Endothelial cell of umbilical vein (primary cell): ENCODE measurements around the gene COL13A1. TPM values are rescaled to one million over a fixed set of nuclear protein-coding genes. Genes with fewer than 3 reads are reported as not detected.

Experiments
- BruUV-seq: library from RNA; stranded (reverse); fragments of 400-500 nt; replicated peaks from 2 replicates; lab custom pipeline; 2021; lab: Mats Ljungman, UMichigan
- CTCF ChIA-PET: fragments of 300-600, 350-600 bp; sonication (Branson Sonifier 250); formaldehyde crosslinking; loops from one replicate; lab custom pipeline; 2021; ENCODE audit warnings: antibody characterized with exemption, inconsistent platforms; lab: Charles Lee
- POLR2A ChIA-PET: fragments of 300-600, 350-600 bp; sonication (Branson Sonifier 250); formaldehyde crosslinking; loops from one replicate; lab custom pipeline; 2021; ENCODE audit warnings: antibody characterized with exemption, inconsistent platforms; lab: Charles Lee
- DNase-seq: peaks from one replicate; pipeline ENCODE4 v3.0.0-alpha.2; 2011; ENCODE audit warnings: low read depth, low spot score
- FAIRE-seq: peaks from 2 replicates; lab custom pipeline; 2011; peaks lifted over from hg19 to GRCh38; lab: Jason Lieb, UNC
- H2AFZ ChIP-seq: 2 replicates; pipeline ENCODE4 v1.6.0; 2012; ENCODE audit warnings: low read depth, low read length, control low read depth, inconsistent platforms
- H3K27ac ChIP-seq: 2 replicates; pipeline ENCODE4 v1.5.1; 2011; ENCODE audit warnings: low read depth, mild to moderate bottlenecking, control low read depth, low read length, moderate library complexity; ENCODE audit not compliant: insufficient read depth
- H3K27me3 ChIP-seq, 2 experiments: 2 replicates each; pipeline versions ENCODE4 v1.6.0 to v1.6.1; 2011; ENCODE audit warnings: low read length in 2 of 2, mixed read lengths in 1 of 2; ENCODE audit not compliant: control insufficient read depth in 2 of 2, insufficient read depth in 2 of 2
- H3K36me3 ChIP-seq, 2 experiments: 2 replicates in 1 of 2; 3 replicates in 1 of 2; pipeline ENCODE4 v1.5.1; 2011; ENCODE audit warnings: low read length in 2 of 2, mild to moderate bottlenecking in 1 of 2, moderate library complexity in 1 of 2; ENCODE audit not compliant: control insufficient read depth in 2 of 2, insufficient read depth in 2 of 2; ENCODE audit errors: extremely low read depth in 1 of 2
- H3K4me1 ChIP-seq: 3 replicates; pipeline ENCODE4 v1.5.1; 2011; ENCODE audit warnings: mild to moderate bottlenecking, low read length; ENCODE audit not compliant: control insufficient read depth, insufficient read depth; ENCODE audit errors: extremely low read depth
- H3K4me2 ChIP-seq: 2 replicates; pipeline ENCODE4 v1.6.1; 2011; ENCODE audit warnings: low read length, control low read depth, mixed read lengths; ENCODE audit not compliant: insufficient read depth
- H3K4me3 ChIP-seq, 3 experiments: fragments of 200-600 bp in 1 of 3; sonication (generic), shearing (Covaris generic) in 1 of 3; replicated peaks in 1 of 3; 2 replicates each; pipeline ENCODE4 v1.5.1; 2011 to 2016; ENCODE audit warnings: control low read depth in 3 of 3, low read length in 3 of 3, mild to moderate bottlenecking in 2 of 3, inconsistent platforms in 1 of 3, low read depth in 1 of 3, moderate library complexity in 1 of 3; ENCODE audit not compliant: insufficient read depth in 1 of 3
- H3K79me2 ChIP-seq: 2 replicates; pipeline ENCODE4 v1.6.0; 2012; ENCODE audit warnings: low read length, inconsistent platforms; ENCODE audit not compliant: control insufficient read depth, insufficient read depth
- H3K9ac ChIP-seq: replicated peaks from 2 replicates; pipeline ENCODE3; 2011; ENCODE audit warnings: low read length, control low read depth; ENCODE audit not compliant: insufficient read depth; ENCODE audit errors: extremely low read depth
- H3K9me1 ChIP-seq: replicated peaks from 3 replicates; pipeline ENCODE4 v1.6.0; 2011; ENCODE audit warnings: mild to moderate bottlenecking, low read length; ENCODE audit not compliant: control insufficient read depth, insufficient read depth; ENCODE audit errors: extremely low read depth
- H3K9me3 ChIP-seq: replicated peaks from 2 replicates; pipeline ENCODE4 v1.5.1; 2012; ENCODE audit warnings: low read length, inconsistent platforms; ENCODE audit not compliant: control insufficient read depth, insufficient read depth
- H4K20me1 ChIP-seq: replicated peaks from 2 replicates; pipeline ENCODE3; 2011; ENCODE audit warnings: mild to moderate bottlenecking, low read length; ENCODE audit not compliant: control insufficient read depth, insufficient read depth; ENCODE audit errors: extremely low read depth
- EZH2 ChIP-seq: IDR thresholded peaks from 2 replicates; pipeline ENCODE4 v1.6.1; 2012; ENCODE audit warnings: borderline replicate concordance, low read depth, mild to moderate bottlenecking, moderate library complexity, low read length, inconsistent platforms; ENCODE audit not compliant: severe bottlenecking
- GATA2 ChIP-seq: IDR thresholded peaks from 2 replicates; pipeline ENCODE4 v1.7.0; 2011; ENCODE audit warnings: low read depth, mild to moderate bottlenecking, moderate library complexity, mixed read lengths, low read length; ENCODE audit not compliant: insufficient read length, insufficient read depth
- JUN ChIP-seq: IDR thresholded peaks from 2 replicates; pipeline ENCODE4 v1.6.1; 2011; ENCODE audit warnings: borderline replicate concordance, low read depth; ENCODE audit not compliant: insufficient read length, insufficient read depth
- POLR2A ChIP-seq: IDR thresholded peaks from 2 replicates; pipeline ENCODE4 v1.6.1; 2012; ENCODE audit warnings: low read depth, mild to moderate bottlenecking, control low read depth, low read length
- POLR2AphosphoS5 ChIP-seq: IDR thresholded peaks from 2 replicates; pipeline ENCODE4 v1.6.1; 2012; ENCODE audit warnings: low read depth, mild to moderate bottlenecking, control low read depth, low read length, moderate library complexity; ENCODE audit not compliant: insufficient read depth
- dilution Hi-C: fragments of 300-500 bp; cut with MboI; formaldehyde crosslinking; loops from one replicate; pipeline ENCODE4 v1.15.0; 2019; ENCODE audit warnings: low sequenced_read_pairs; ENCODE audit not compliant: extremely low pct_ligation_motif_present
- intact Hi-C: fragments of 100-400 bp; cut with micrococcal nuclease; formaldehyde crosslinking; loops from one replicate; pipeline ENCODE4 v1.10.0; 2022
- polyA plus RNA-seq, 4 experiments: library from polyadenylated mRNA; depleted of rRNA in 3 of 4; stranded (reverse) in 3 of 4; unstranded in 1 of 4; fragments of >200 nt; gene quantifications; 2 replicates each; pipeline versions ENCODE4 v1.2.1 to v1.2.3, GENCODE V29; 2011 to 2012; ENCODE audit warnings: missing spikeins in 1 of 4
- total RNA-seq: library from RNA; stranded (reverse); gene quantifications from 2 replicates; pipeline ENCODE4 v1.2.3, GENCODE V29; 2021
- TF ChIP-seq, protein P1 (sequence below), 2 donors: IDR thresholded peaks; 1 replicate in 1 of 2; 2 replicates in 1 of 2; pipeline ENCODE4 v1.5.1; 2011; ENCODE audit warnings: low read length in 2 of 2, mild to moderate bottlenecking in 2 of 2, moderate library complexity in 2 of 2, control low read depth in 1 of 2, inconsistent platforms in 1 of 2, low read depth in 1 of 2; ENCODE audit not compliant: insufficient read depth in 1 of 2; ENCODE audit errors: extremely low read depth in 1 of 2

The COL13A1 gene
- total and polyA plus RNA-seq, 2 donors (not counting 3 experiments of a cell fraction or from before 2014, with no cell fraction given), result 21.4 to 47.5 TPM

DNA sequence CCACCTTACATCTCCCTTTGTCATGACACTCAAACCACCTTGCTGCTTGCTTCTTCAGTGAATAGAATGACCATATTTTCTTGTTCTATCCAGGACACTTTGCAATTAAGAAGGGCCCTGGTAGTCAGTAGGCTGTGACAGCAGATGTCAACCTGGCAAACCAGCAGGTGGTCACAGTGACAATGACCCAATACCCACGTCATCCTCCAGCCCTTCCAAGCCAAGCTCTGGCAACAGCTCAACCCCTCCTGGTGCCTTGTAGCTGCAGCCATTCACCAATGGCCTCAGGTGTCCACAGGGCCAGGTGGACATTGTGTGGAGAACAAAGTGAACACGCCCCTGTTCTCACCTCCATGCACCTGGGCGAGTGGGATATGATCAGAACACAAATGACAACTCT is 163.4 kb downstream of the COL13A1 start:
- no peaks in the 10 kb centered on the region for H3K79me2 ChIP-seq
- no peak for DNase-seq
- intact Hi-C loops, result no loop called here
- TF ChIP-seq GATA2 (no peak), EZH2 (no peak), POLR2AphosphoS5 (no peak), POLR2A (no peak), JUN (no peak)
- TF ChIP-seq, protein P1, sequence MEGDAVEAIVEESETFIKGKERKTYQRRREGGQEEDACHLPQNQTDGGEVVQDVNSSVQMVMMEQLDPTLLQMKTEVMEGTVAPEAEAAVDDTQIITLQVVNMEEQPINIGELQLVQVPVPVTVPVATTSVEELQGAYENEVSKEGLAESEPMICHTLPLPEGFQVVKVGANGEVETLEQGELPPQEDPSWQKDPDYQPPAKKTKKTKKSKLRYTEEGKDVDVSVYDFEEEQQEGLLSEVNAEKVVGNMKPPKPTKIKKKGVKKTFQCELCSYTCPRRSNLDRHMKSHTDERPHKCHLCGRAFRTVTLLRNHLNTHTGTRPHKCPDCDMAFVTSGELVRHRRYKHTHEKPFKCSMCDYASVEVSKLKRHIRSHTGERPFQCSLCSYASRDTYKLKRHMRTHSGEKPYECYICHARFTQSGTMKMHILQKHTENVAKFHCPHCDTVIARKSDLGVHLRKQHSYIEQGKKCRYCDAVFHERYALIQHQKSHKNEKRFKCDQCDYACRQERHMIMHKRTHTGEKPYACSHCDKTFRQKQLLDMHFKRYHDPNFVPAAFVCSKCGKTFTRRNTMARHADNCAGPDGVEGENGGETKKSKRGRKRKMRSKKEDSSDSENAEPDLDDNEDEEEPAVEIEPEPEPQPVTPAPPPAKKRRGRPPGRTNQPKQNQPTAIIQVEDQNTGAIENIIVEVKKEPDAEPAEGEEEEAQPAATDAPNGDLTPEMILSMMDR (IDR thresholded peaks at IDR 0.05; ENCODE audit: extremely low read depth in 1 of 2, insufficient read depth in 1 of 2, low read depth in 1 of 2, low read length in 2 of 2), result no peak
- POLR2A ChIA-PET, result no interaction called here
- CTCF ChIA-PET, result no interaction called here
- BruUV-seq, result no TSS peak
- no peak overlapping the region for H3K4me3 ChIP-seq
- no peaks in the 10 kb centered on the region for H4K20me1 ChIP-seq
- H2AFZ ChIP-seq, result no peak overlapping the region
- H3K4me1 ChIP-seq, result no peaks in the 10 kb centered on the region
- no peaks in the 10 kb centered on the region for H3K36me3 ChIP-seq
- H3K27me3 ChIP-seq, result peaks cover 11 to 19% of the 10 kb centered on the region in 2 experiments
- FAIRE-seq, result no peak
- H3K9me1 ChIP-seq, result no peaks in the 10 kb centered on the region
- H3K9me3 ChIP-seq, result no peaks in the 10 kb centered on the region
- no peak overlapping the region for H3K27ac ChIP-seq
- no peak overlapping the region for H3K4me2 ChIP-seq
- H3K9ac ChIP-seq, result no peak overlapping the region
- dilution Hi-C loops, result no loop called here
